Measurements from ENCODE around the gene MIGA2.

The MIGA2 gene

DNA sequence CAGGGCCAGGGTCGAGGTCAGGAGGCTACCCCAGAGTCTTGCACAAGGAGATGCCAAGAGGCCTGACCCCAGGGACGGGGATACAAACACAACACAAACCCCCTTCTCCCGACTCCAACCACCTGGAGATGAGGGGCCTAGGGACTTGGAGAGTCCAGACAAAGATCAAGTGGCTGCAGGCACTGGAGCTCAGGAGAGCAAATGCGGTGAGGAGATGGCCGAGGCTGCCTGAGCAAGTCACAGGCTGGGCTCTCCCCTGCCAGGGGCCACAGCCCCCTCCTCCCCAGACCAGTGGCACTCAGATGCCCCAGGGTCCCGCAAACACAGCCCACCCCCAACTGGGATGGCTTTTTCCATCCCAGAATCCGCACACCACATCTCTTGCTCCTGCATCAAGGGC lies 24.1 kb upstream of the MIGA2 start:
- Histone ChIP-seq H3K27me3 (ENCODE audit: insufficient read depth, low read depth) (no peaks in the 10 kb centered on the region), H3K36me3 (ENCODE audit: insufficient read depth) (no peaks in the 10 kb centered on the region)

DNA sequence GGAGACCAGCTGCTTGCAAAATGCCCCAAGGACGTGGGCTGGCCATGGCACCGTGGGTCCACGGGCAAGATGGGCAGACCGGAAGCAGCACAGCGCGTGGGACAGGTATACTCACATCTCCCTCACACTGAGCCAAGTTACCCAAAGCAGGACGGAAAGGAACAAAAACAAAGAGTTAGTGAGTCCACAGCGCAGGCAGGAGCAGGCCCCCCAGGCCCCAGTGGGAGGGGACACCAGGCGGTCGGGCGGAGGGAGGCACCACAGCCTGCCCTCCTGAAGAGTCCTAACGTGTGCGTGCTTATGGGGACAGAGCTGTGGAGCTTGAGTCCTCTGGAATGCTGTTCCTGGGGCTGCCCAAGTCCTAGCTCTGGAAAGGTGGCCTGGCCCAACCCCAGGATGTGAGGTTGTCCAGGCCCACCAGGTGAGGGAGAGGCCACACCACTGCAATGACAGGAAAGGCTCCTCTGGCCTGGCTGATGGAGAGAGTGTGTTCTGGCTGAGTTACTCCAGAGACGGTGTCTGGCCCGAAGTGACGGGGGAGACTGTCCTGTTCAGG lies 23.5 kb upstream of the MIGA2 start:
- no peak overlapping the region for H2AFZ ChIP-seq (ENCODE audit: low read depth)
- H3K4me1 ChIP-seq (ENCODE audit: low read depth, poor library complexity, severe bottlenecking) = no peaks in the 10 kb centered on the region
- H3K9ac ChIP-seq = no peak overlapping the region
- no peaks in the 10 kb centered on the region for H3K27me3 ChIP-seq (ENCODE audit: insufficient read depth, low read depth)
- H3K4me2 ChIP-seq = no peak overlapping the region
- H3K27ac ChIP-seq = no peak overlapping the region
- H3K79me2 ChIP-seq (ENCODE audit: insufficient read depth, low read depth) = no peaks in the 10 kb centered on the region
- H3K4me3 ChIP-seq (IDR thresholded peaks at IDR 0.05; ENCODE audit: insufficient read depth, low read depth, low read length) = no peak overlapping the region
- TF ChIP-seq, protein P1, sequence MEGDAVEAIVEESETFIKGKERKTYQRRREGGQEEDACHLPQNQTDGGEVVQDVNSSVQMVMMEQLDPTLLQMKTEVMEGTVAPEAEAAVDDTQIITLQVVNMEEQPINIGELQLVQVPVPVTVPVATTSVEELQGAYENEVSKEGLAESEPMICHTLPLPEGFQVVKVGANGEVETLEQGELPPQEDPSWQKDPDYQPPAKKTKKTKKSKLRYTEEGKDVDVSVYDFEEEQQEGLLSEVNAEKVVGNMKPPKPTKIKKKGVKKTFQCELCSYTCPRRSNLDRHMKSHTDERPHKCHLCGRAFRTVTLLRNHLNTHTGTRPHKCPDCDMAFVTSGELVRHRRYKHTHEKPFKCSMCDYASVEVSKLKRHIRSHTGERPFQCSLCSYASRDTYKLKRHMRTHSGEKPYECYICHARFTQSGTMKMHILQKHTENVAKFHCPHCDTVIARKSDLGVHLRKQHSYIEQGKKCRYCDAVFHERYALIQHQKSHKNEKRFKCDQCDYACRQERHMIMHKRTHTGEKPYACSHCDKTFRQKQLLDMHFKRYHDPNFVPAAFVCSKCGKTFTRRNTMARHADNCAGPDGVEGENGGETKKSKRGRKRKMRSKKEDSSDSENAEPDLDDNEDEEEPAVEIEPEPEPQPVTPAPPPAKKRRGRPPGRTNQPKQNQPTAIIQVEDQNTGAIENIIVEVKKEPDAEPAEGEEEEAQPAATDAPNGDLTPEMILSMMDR (conservative IDR thresholded peaks at IDR 0.05; ENCODE audit: low read depth, low read length) = no peak
- no peaks in the 10 kb centered on the region for H4K20me1 ChIP-seq (ENCODE audit: insufficient read depth)
- H3K36me3 ChIP-seq (ENCODE audit: insufficient read depth) = 0 out of 2 replicates have a peak, but pooled peaks cover under 1% of the 10 kb centered on the region

More for the DNA sequence above, 24.1 kb upstream of the MIGA2 start:
- Histone ChIP-seq H3K27ac (no peak overlapping the region), H3K4me2 (no peak overlapping the region), H3K4me1 (ENCODE audit: low read depth, poor library complexity, severe bottlenecking) (peaks cover 1% of the 10 kb centered on the region), H3K9ac (no peak overlapping the region), H4K20me1 (ENCODE audit: insufficient read depth) (no peaks in the 10 kb centered on the region), H2AFZ (ENCODE audit: low read depth) (no peak overlapping the region), H3K79me2 (ENCODE audit: insufficient read depth, low read depth) (no peaks in the 10 kb centered on the region), H3K4me3 (IDR thresholded peaks at IDR 0.05; ENCODE audit: insufficient read depth, low read depth, low read length) (no peak overlapping the region)
- TF ChIP-seq, protein P1 (conservative IDR thresholded peaks at IDR 0.05; ENCODE audit: low read depth, low read length) = no peak

DNA sequence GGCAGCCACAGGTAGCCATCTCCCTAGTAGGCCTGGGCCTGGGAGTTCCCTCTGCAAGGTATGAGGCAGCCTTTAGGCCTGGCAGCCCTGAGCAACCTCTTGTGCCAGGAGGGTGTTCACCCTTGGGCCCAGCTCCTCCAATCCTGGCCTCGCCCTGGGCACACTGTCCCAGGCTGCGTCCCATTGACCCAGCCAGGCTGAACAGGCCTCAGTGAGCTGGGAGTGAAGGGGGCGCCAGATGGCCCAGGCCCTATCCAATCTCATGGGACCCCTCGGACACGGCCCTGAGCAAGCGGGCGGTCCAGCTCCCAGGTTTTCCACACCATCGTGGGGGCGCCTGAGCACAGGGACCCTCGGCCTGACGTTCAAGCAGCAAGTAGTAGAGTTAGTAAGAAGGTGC lies 22.8 kb upstream of the MIGA2 start:
- 0 out of 2 replicates have a peak, but pooled peaks cover 3% of the 10 kb centered on the region for H3K36me3 ChIP-seq (ENCODE audit: insufficient read depth)
- no peaks in the 10 kb centered on the region for H3K79me2 ChIP-seq (ENCODE audit: insufficient read depth, low read depth)
- H3K27me3 ChIP-seq (ENCODE audit: insufficient read depth, low read depth) = no peaks in the 10 kb centered on the region
- H3K4me3 ChIP-seq (IDR thresholded peaks at IDR 0.05; ENCODE audit: insufficient read depth, low read depth, low read length) = no peak overlapping the region
- no peaks in the 10 kb centered on the region for H4K20me1 ChIP-seq (ENCODE audit: insufficient read depth)
- H2AFZ ChIP-seq (ENCODE audit: low read depth) = no peak overlapping the region
- no peak overlapping the region for H3K9ac ChIP-seq
- TF ChIP-seq, protein P1 (conservative IDR thresholded peaks at IDR 0.05; ENCODE audit: low read depth, low read length) = no peak
- no peak overlapping the region for H3K4me2 ChIP-seq
- H3K4me1 ChIP-seq (ENCODE audit: low read depth, poor library complexity, severe bottlenecking) = no peaks in the 10 kb centered on the region
- H3K27ac ChIP-seq = no peak overlapping the region

DNA sequence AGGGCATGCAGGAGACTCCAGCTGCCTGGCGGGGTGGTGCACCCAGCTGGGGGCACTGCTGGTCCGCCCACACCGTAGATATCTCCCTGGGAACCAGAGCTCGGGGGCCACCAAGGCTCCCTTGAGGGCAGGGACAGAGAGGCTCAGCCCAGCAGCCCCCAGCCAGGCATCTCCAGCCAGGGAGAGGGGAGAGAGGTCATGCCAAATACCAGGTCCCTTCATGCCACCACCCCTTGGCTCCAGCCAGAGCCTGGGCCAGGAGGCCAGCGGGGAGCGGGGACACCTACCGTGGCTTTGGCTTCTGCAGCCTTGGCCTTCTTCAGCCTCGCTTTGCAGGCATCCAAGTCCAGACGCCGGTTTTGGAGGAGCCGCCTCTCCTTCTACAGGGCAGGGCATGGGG lies 22.3 kb upstream of the MIGA2 start:
- H3K79me2 ChIP-seq (ENCODE audit: insufficient read depth, low read depth) = no peaks in the 10 kb centered on the region; the same call in 1 of the 2 replicates
- TF ChIP-seq, protein P1 (conservative IDR thresholded peaks at IDR 0.05; ENCODE audit: low read depth, low read length) = no peak
- H3K4me3 ChIP-seq (IDR thresholded peaks at IDR 0.05; ENCODE audit: insufficient read depth, low read depth, low read length) = no peak overlapping the region
- H2AFZ ChIP-seq (ENCODE audit: low read depth) = no peak overlapping the region
- 0 out of 2 replicates have a peak, but pooled peaks cover 3% of the 10 kb centered on the region for H3K36me3 ChIP-seq (ENCODE audit: insufficient read depth)
- no peaks in the 10 kb centered on the region for H3K27me3 ChIP-seq (ENCODE audit: insufficient read depth, low read depth)
- no peak overlapping the region for H3K4me2 ChIP-seq
- H3K27ac ChIP-seq = no peak overlapping the region
- H3K9ac ChIP-seq = no peak overlapping the region
- H4K20me1 ChIP-seq (ENCODE audit: insufficient read depth) = no peaks in the 10 kb centered on the region
- no peaks in the 10 kb centered on the region for H3K4me1 ChIP-seq (ENCODE audit: low read depth, poor library complexity, severe bottlenecking)

All from KMS-11 (cell line).